GM10248 (cell line): ENCODE results near the gene ZCCHC18.

Experiments
- CTCF ChIA-PET: fragments of 300-600 bp; sonication (Branson Sonifier 250); formaldehyde crosslinking; extraction: SDS; loops from one replicate; lab custom pipeline; 2021; ENCODE audit warnings: antibody characterized with exemption; lab: Yijun Ruan, JAX
- POLR2A ChIA-PET: fragments of 350-650 bp; sonication (Branson Sonifier 250); formaldehyde crosslinking; extraction: SDS; loops from one replicate; lab custom pipeline; 2020; ENCODE audit warnings: antibody characterized with exemption; lab: Yijun Ruan, JAX
- DNase-seq: peaks from one replicate; pipeline ENCODE4 v3.0.0; 2012; ENCODE audit errors: extremely low spot score
- TF ChIP-seq, protein P1 (sequence below): IDR thresholded peaks from 2 replicates; pipeline ENCODE4 v1.5.1; 2012; ENCODE audit warnings: mild to moderate bottlenecking, low read depth; ENCODE audit errors: extremely low read depth, missing control alignments, control extremely low read depth

The ZCCHC18 gene

DNA sequence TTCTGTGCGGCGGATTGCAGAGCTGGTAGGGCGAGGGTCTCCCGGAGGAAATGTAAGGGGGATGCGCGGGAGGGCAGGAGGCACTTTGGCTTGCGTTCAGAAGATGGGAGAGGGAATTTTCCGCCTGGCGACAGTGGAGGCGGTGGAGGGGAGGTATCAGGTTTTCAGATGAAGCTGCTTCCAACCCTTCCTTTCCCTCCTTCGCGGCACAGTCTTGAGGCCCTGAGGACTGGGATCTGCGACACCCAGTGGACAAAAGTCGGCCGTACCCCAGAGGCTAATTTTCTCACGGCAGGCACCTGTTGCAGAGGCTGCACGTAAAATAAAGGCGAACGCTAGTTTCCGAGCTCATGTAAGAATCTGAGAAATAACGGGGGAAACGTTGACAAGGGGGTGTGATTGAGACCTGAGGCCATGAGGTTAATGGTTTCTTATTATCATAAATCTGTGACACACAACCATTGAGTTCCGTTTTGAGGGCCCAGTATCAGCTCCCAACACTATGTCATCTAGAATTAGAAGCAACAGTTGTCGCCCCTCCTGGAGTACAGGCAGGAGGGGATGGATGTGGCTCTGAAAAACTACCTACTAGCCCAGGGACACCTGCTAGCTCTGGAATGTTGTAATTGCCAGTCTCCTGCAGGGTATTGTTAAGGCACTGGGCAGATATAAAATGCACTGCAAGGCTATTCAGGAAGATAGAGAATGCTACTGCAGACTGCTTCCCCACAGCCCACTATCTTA is 1.1 kb downstream of the ZCCHC18 start:
- DNase-seq: peak; percentile 34
- ChIA-PET CTCF (interaction anchor here (0.8 to 2.4 kb wide), 13 partner anchors 9 to 281 kb away, joined by 3 to 14 read pairs (median 4); partner anchors contain the start of genes RAB9B and SLC25A53), POLR2A (no interaction called here)
- TF ChIP-seq, protein P1, sequence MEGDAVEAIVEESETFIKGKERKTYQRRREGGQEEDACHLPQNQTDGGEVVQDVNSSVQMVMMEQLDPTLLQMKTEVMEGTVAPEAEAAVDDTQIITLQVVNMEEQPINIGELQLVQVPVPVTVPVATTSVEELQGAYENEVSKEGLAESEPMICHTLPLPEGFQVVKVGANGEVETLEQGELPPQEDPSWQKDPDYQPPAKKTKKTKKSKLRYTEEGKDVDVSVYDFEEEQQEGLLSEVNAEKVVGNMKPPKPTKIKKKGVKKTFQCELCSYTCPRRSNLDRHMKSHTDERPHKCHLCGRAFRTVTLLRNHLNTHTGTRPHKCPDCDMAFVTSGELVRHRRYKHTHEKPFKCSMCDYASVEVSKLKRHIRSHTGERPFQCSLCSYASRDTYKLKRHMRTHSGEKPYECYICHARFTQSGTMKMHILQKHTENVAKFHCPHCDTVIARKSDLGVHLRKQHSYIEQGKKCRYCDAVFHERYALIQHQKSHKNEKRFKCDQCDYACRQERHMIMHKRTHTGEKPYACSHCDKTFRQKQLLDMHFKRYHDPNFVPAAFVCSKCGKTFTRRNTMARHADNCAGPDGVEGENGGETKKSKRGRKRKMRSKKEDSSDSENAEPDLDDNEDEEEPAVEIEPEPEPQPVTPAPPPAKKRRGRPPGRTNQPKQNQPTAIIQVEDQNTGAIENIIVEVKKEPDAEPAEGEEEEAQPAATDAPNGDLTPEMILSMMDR: peak; percentile 51

DNA sequence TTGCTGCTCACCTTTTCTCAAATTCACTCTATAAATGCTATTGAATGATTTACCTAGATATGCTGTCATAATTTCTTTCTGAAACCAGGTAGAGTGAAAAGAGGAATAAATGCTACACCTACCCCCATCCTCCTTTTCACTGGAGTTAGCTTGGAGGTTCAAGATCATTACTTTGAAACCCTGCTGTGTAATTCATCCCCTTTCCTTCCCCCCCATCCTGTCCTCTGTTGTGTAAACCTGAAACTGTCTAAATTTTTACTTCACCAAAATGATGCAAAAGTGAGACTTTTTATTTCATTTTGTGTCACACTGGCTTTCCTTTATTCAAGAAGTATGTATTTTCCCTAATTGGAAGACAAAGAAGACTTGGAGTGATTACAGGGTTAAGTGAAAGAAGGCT is 5.4 kb downstream of the ZCCHC18 start:
- no peak for DNase-seq
- ChIA-PET POLR2A (no interaction called here), CTCF (no interaction called here)
- TF ChIP-seq, protein P1: no peak

DNA sequence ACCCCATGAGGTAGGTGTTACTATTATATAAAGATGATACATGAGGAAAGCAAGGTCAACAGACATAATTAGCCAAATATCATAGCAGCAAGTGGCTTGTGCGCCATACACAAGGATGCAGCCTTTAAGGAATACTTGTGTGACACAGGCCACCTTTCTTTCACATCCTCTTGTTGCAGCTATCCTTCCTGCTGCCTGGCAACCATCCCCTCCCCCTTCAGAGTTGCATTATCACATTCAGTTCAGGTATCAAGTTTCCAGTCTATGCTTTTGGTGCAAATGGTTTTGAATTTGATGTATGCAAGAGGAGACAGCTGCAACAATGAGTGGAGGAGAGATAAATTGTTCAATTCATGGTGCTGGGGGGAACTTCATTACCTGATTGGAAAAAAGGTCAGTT is 6.4 kb downstream of the ZCCHC18 start:
- ChIA-PET POLR2A (no interaction called here), CTCF (interaction anchor here (1.0 to 1.5 kb wide), 3 partner anchors 7 to 274 kb away, joined by 3 to 5 read pairs (median 4); partner anchors contain the start of gene FAM199X)
- DNase-seq: no peak
- TF ChIP-seq, protein P1: no peak

DNA sequence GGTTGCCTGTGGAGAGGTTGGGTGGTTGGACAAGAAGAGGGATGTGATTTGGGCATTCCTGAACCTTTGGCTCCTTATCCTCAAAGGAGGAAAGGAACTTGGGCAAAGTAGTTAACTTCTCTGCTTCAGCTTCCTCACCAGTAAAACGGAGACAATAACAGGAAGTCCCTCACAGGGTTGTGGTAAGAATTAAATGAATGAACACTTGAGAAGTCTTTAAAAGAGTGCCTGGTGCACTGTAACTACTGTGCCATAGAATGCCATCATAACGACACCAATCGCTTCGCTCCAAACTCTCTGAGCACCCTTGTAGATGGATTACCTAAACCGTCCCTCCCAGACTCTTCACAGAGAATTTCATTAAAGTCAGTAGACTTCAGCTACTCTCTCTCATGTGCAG is 10.5 kb downstream of the ZCCHC18 start:
- POLR2A ChIA-PET: no interaction called here
- TF ChIP-seq, protein P1: no peak

DNA sequence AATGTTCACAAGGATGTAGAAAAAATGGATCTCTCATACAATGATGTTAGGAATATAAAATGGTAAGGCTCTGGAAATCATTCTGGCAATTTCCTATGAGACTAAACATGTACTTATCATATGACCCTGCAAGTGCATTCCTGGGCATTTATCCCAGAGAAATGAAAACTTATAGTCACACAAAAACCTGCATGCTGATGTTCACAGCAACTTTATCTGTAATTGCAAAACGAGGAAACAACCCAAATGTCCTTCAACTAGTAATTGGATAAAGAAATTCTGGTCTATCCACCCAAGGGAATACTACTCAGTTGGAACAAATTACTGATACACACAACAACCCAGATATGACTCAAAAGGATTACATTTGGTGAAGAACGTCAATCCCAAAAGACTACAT is 14.5 kb downstream of the ZCCHC18 start:
- ChIA-PET POLR2A (no interaction called here), CTCF (interaction anchor here (0.8 to 1.6 kb wide), 3 partner anchors 9 to 39 kb away, joined by 3 to 4 read pairs (median 3); partner anchors contain the start of gene FAM199X)
- DNase-seq: no peak
- TF ChIP-seq, protein P1: no peak

More for the DNA sequence above, 10.5 kb downstream of the ZCCHC18 start:
- CTCF ChIA-PET: interaction anchor here (1.2 to 1.5 kb wide), 2 partner anchors 9 to 14 kb away, joined by 3 to 8 read pairs; no protein-coding TSS in a partner anchor
- DNase-seq: no peak

DNA sequence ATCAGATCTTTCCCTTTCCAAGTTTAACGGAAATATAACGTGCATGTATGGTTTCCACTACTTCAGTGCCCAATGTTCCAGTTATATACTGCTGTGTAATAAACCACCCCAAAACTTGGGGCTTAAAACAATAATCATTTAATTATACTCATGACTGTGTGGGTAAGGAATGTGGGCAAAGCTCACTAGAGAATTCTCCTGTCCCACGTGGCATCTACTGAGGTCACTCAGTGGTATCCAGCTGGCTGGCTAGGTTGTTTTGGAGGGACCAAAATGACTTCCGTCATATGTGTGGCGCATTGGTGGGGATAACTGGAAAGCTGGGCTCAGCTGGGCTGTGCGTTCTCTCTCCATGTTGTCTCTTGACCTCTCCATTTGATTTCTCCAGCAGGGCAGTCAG is 18.5 kb downstream of the ZCCHC18 start:
- no peak for DNase-seq
- ChIA-PET CTCF (no interaction called here), POLR2A (no interaction called here)
- TF ChIP-seq, protein P1: no peak
